Lung (tissue), 12 donors: ENCODE measurements around the gene CGNL1. TPM values are rescaled to one million over a fixed set of nuclear protein-coding genes. Genes with fewer than 3 reads are reported as not detected.

ENCODE experiments used
- ATAC-seq: fragments of 200-7000 bp; cut with Tn5 transposase; one replicate; pipeline ENCODE4 v1.9.1; 2020; ENCODE audit warnings: moderate number of reproducible peaks; ENCODE audit not compliant: insufficient read depth, low FRiP score
- DNase-seq, 3 donors: peaks; one replicate each; pipeline ENCODE4 v3.0.0-alpha.2; 2013 to 2017
- H3K27ac ChIP-seq, 2 donors: one replicate each; pipeline ENCODE4 v1.5.1; 2013; ENCODE audit warnings: mild to moderate bottlenecking in 2 of 2, moderate library complexity in 2 of 2, control low read depth in 1 of 2, inconsistent platforms in 1 of 2, low read depth in 1 of 2, low read length in 1 of 2
- H3K27me3 ChIP-seq, 3 donors: one replicate each; pipeline ENCODE4 v1.5.1; 2013; ENCODE audit warnings: low read length in 2 of 3; ENCODE audit not compliant: control insufficient read depth in 3 of 3, insufficient read depth in 3 of 3
- H3K36me3 ChIP-seq, 4 donors: one replicate each; pipeline ENCODE4 v1.5.1; 2013; ENCODE audit warnings: low read length in 4 of 4, mild to moderate bottlenecking in 1 of 4, moderate library complexity in 1 of 4; ENCODE audit not compliant: control insufficient read depth in 4 of 4, insufficient read depth in 4 of 4
- H3K4me1 ChIP-seq, 5 donors: one replicate each; pipeline ENCODE4 v1.5.1; 2013; ENCODE audit warnings: low read length in 5 of 5, mild to moderate bottlenecking in 2 of 5, moderate library complexity in 1 of 5; ENCODE audit not compliant: control insufficient read depth in 5 of 5, insufficient read depth in 5 of 5
- H3K4me3 ChIP-seq: one replicate; pipeline ENCODE4 v1.5.1; 2013; ENCODE audit warnings: mild to moderate bottlenecking, control low read depth, moderate library complexity
- H3K9ac ChIP-seq, 2 donors: one replicate each; pipeline ENCODE4 v1.5.1; 2013; ENCODE audit warnings: low read length in 2 of 2, control low read depth in 1 of 2; ENCODE audit not compliant: insufficient read depth in 1 of 2
- H3K9me3 ChIP-seq, 4 donors: one replicate each; pipeline ENCODE4 v1.5.1; 2013; ENCODE audit warnings: low read length in 3 of 4, mild to moderate bottlenecking in 1 of 4, moderate library complexity in 1 of 4; ENCODE audit not compliant: control insufficient read depth in 4 of 4, insufficient read depth in 3 of 4
- CTCF ChIP-seq: IDR thresholded peaks from 2 replicates; pipeline ENCODE4 v1.5.1; 2012; ENCODE audit warnings: mild to moderate bottlenecking; ENCODE audit errors: control extremely low read depth, extremely low read depth
- WGBS, 2 donors: extraction: QIAGEN DNeasy Blood & Tissue Kit; methylation state at CpG; one replicate each; pipeline ENCODE4 v1.1.7; 2013; 5-methylcytosine and 5-hydroxymethylcytosine counted together
- polyA plus RNA-seq, 2 donors: library from polyadenylated mRNA; stranded (reverse); fragments of 200-250 nt; gene quantifications; one replicate each; pipeline ENCODE4 v1.2.1, GENCODE V29; 2013
- total RNA-seq, 2 donors: library from RNA; depleted of rRNA in 1 of 2; stranded (reverse); fragments of >200 nt in 1 of 2; gene quantifications; one replicate each; pipeline ENCODE4 v1.2.1, GENCODE V29; 2014 to 2021
- donor health status: control.
- donor health status: control.
- donor health status: Bipolar disorder and iron deficiency.
- donor health status: healthy.
- donor health status: DM: yes; HTN: yes; CAD: no.

Gene CGNL1
- total and polyA plus RNA-seq, 4 donors: 9.0 to 42.5 (median 22.9) TPM

GRCh38 chr15:57367556-57367955 is 8.7 kb upstream of the CGNL1 start:
- no peak overlapping the region for H3K9ac ChIP-seq
- H3K27me3 ChIP-seq: no peaks in the 10 kb centered on the region
- DNase-seq (no peak), ATAC-seq (no peak)
- WGBS, 2 donors: 85 to 97% methylated on average over 4 of the region's 4 CpGs
- H3K36me3 ChIP-seq: no peaks in the 10 kb centered on the region
- H3K4me3 ChIP-seq: no peak overlapping the region
- H3K4me1 ChIP-seq: no peaks in the 10 kb centered on the region
- TF ChIP-seq CTCF: no peak
- H3K27ac ChIP-seq: no peak overlapping the region
- peaks cover 0 to 2% (median 0%) of the 10 kb centered on the region in 4 donors for H3K9me3 ChIP-seq

- Histone ChIP-seq H3K9ac (no peak overlapping the region), H3K9me3 (no peaks in the 10 kb centered on the region), H3K27ac (no peak overlapping the region), H3K36me3 (no peaks in the 10 kb centered on the region), H3K4me1 (peaks cover 0 to 4% (median 0%) of the 10 kb centered on the region in 5 donors), H3K27me3 (no peaks in the 10 kb centered on the region), H3K4me3 (no peak overlapping the region)
- no peak for ATAC-seq
- no peak for TF ChIP-seq CTCF
- DNase-seq: no peak
- 88 to 100% methylated on average over 1 of the region's 1 CpG for whole genome bisulfite sequencing, 2 donors
These were observed 5.4 kb upstream of the CGNL1 start for GRCh38 chr15:57370929-57371328.

GRCh38 chr15:57373251-57373881 is 2.9 kb upstream of the CGNL1 start:
- TF ChIP-seq CTCF: no peak
- no peak overlapping the region for H3K27ac ChIP-seq
- H3K9me3 ChIP-seq: no peaks in the 10 kb centered on the region
- H3K27me3 ChIP-seq: no peaks in the 10 kb centered on the region
- no peak for ATAC-seq
- WGBS, 2 donors: 80 to 96% methylated on average over 4 of the region's 4 CpGs
- H3K4me3 ChIP-seq: no peak overlapping the region
- DNase-seq: no peak
- no peaks in the 10 kb centered on the region for H3K36me3 ChIP-seq
- H3K9ac ChIP-seq: no peak overlapping the region
- H3K4me1 ChIP-seq: peaks cover 0 to 10% (median 4%) of the 10 kb centered on the region in 5 donors

DNA sequence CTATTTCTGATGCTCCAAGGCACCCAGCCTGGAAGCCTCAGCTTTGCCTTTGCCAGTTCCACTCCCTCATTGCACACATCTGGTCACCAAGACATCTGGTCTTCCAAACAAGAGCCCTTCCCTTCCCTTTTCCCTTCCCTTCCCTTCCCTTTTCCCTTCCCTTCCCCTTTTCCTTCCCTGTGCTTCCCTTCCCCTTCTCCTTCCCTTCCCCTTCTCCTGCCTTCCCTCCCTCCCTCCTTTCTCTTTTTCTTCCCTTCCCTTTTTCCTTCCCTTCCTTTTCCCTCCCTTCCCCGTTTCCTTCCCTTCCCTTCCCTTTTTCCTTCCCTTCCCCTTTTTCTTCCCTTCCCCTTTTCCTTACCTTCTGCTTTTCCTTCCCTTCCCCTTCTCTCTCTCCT is 2.4 kb upstream of the CGNL1 start:
- ATAC-seq: no peak
- no peak for TF ChIP-seq CTCF
- no peak overlapping the region for H3K9ac ChIP-seq
- no peaks in the 10 kb centered on the region for H3K27me3 ChIP-seq
- 57 to 86% methylated on average over 1 of the region's 1 CpG for WGBS, 2 donors
- H3K9me3 ChIP-seq: no peaks in the 10 kb centered on the region
- no peak for DNase-seq
- no peaks in the 10 kb centered on the region for H3K36me3 ChIP-seq
- H3K27ac ChIP-seq: no peak overlapping the region
- no peak overlapping the region for H3K4me3 ChIP-seq
- peaks cover 0 to 10% (median 7%) of the 10 kb centered on the region in 5 donors for H3K4me1 ChIP-seq
